ENCODE results near the gene UQCC3. TPM values are rescaled to one million over a fixed set of nuclear protein-coding genes. Genes with fewer than 3 reads are reported as not detected.

The UQCC3 gene
- total and polyA plus RNA-seq, 2 of the 13 experiments (the other 11 are each of a cell fraction or from before 2014, with no cell fraction given): 7.7 to 16.0 TPM

- TF ChIP-seq SMAD9 (CRISPR knock-in tag; IDR thresholded peaks at IDR 0.05) (peak; percentile 29; the same call in 1 of the 2 replicates), MLLT10 (CRISPR knock-in tag; IDR thresholded peaks at IDR 0.05) (no peak), SOX6 (IDR thresholded peaks at IDR 0.05) (no peak), SOX6 (CRISPR knock-in tag; IDR thresholded peaks at IDR 0.05) (peak; percentile 55), ZNF232 (CRISPR knock-in tag; IDR thresholded peaks at IDR 0.05; ENCODE audit: borderline replicate concordance) (no peak), RFX5 (IDR thresholded peaks at IDR 0.05; ENCODE audit: low read depth, low read length) (no peak), RFXANK (CRISPR knock-in tag; IDR thresholded peaks at IDR 0.05) (no peak), CEBPB (IDR thresholded peaks at IDR 0.05; ENCODE audit: borderline replicate concordance, low read depth, low read length) (no peak), IRF9 (CRISPR knock-in tag; IDR thresholded peaks at IDR 0.05; ENCODE audit: borderline replicate concordance) (no peak), NAIF1 (CRISPR knock-in tag; IDR thresholded peaks at IDR 0.05; ENCODE audit: borderline replicate concordance) (peak; percentile 81; the same call in 1 of the 2 replicates), HMGA1 (CRISPR knock-in tag; conservative IDR thresholded peaks at IDR 0.05) (no peak), CENPX (CRISPR knock-in tag; IDR thresholded peaks at IDR 0.05) (no peak), TRIM22 (IDR thresholded peaks at IDR 0.05) (no peak), ZNF687 (CRISPR knock-in tag; IDR thresholded peaks at IDR 0.05) (peak; percentile 68; the same call in 1 of the 2 replicates), TBL1XR1 (IDR thresholded peaks at IDR 0.05; ENCODE audit: borderline replicate concordance, low read length, partially characterized antibody) (no peak), KLF13 (CRISPR knock-in tag; IDR thresholded peaks at IDR 0.05) (no peak)
- TF ChIP-seq, protein P1, sequence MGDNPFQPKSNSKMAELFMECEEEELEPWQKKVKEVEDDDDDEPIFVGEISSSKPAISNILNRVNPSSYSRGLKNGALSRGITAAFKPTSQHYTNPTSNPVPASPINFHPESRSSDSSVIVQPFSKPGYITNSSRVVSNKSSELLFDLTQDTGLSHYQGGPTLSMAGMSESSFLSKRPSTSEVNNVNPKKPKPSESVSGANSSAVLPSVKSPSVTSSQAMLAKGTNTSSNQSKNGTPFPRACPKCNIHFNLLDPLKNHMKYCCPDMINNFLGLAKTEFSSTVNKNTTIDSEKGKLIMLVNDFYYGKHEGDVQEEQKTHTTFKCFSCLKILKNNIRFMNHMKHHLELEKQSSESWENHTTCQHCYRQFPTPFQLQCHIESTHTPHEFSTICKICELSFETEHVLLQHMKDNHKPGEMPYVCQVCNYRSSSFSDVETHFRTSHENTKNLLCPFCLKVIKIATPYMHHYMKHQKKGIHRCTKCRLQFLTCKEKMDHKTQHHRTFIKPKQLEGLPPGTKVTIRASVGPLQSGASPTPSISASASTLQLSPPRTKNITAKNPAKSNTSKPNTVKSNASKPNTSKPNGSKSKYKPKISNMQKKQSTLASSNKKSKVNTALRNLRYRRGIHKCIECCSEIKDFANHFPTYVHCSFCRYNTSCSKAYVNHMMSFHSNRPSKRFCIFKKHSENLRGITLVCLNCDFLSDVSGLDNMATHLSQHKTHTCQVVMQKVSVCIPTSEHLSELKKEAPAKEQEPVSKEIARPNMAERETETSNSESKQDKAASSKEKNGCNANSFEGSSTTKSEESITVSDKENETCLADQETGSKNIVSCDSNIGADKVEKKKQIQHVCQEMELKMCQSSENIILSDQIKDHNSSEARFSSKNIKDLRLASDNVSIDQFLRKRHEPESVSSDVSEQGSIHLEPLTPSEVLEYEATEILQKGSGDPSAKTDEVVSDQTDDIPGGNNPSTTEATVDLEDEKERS (CRISPR knock-in tag; IDR thresholded peaks at IDR 0.05): 0 out of 2 replicates have a peak, but pooled peaks have one; percentile 9
- TF ChIP-seq, protein P2, sequence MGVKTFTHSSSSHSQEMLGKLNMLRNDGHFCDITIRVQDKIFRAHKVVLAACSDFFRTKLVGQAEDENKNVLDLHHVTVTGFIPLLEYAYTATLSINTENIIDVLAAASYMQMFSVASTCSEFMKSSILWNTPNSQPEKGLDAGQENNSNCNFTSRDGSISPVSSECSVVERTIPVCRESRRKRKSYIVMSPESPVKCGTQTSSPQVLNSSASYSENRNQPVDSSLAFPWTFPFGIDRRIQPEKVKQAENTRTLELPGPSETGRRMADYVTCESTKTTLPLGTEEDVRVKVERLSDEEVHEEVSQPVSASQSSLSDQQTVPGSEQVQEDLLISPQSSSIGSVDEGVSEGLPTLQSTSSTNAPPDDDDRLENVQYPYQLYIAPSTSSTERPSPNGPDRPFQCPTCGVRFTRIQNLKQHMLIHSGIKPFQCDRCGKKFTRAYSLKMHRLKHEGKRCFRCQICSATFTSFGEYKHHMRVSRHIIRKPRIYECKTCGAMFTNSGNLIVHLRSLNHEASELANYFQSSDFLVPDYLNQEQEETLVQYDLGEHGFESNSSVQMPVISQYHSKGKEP (CRISPR knock-in tag; IDR thresholded peaks at IDR 0.05): no peak
These were observed 6.3 kb upstream of the UQCC3 start, which contains the start of the genes C11orf98 and CSKMT (continued) for GRCh38 chr11:62665075-62665598.
